ENCODE measurements around the gene SYNPO. TPM values are rescaled to one million over a fixed set of nuclear protein-coding genes. Genes with fewer than 3 reads are reported as not detected.

SYNPO gene
- total RNA-seq, 1 donor from 2014 or later, result 40.2 TPM

DNA sequence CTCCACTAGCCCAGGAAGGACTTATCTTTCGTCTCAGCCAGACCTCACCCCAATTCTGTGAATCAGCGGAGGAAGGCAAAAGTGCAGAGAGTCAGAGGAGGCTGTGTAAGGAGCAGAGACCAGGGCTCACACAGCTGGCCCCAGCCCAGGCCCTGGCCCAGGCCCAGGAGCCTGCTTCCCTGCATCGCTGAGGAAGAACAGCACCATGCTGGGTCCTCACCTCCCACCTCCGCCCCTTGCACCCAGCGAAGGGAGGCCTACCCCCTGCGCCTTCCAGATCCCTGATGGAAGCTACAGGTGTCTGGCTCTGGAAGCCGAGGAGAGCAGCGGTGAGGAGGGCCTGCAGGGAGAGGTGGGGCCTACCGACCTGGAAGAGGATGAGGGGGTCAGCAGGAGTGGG lies 22.3 kb upstream of the SYNPO start:
- peaks cover 45% of the 10 kb centered on the region for H3K27me3 Mint-ChIP-seq (ENCODE audit: low read depth, unreplicated experiment)
- Histone ChIP-seq H2AFZ (ENCODE audit: low read depth, low read length) (no peak overlapping the region), H3K9me3 (ENCODE audit: insufficient read depth, low read depth, low read length) (no peaks in the 10 kb centered on the region), H3K4me1 (ENCODE audit: insufficient read depth, low read length) (peaks cover 55% of the 10 kb centered on the region), H3K79me2 (ENCODE audit: insufficient read depth, low read length) (no peaks in the 10 kb centered on the region), H3K4me2 (ENCODE audit: low read length) (no peak overlapping the region), H3K27me3 (ENCODE audit: insufficient read depth, low read length) (peaks cover 2% of the 10 kb centered on the region), H3K9ac (ENCODE audit: low read length) (no peak overlapping the region), H3K36me3 (ENCODE audit: insufficient read depth, low read length) (no peaks in the 10 kb centered on the region), H3K27ac (ENCODE audit: low read depth, low read length) (no peak overlapping the region), H4K20me1 (ENCODE audit: insufficient read depth, low read length) (no peaks in the 10 kb centered on the region), H3K4me3 (ENCODE audit: insufficient read depth, low read depth, low read length) (no peak overlapping the region)
- H3K9me3 Mint-ChIP-seq (ENCODE audit: unreplicated experiment), result no peaks in the 10 kb centered on the region
- H3K36me3 Mint-ChIP-seq (ENCODE audit: low read depth, unreplicated experiment), result no peaks in the 10 kb centered on the region
- no peak for DNase-seq (ENCODE audit: low read depth)
- H3K27ac Mint-ChIP-seq (ENCODE audit: unreplicated experiment), result no peak overlapping the region
- FAIRE-seq, result no peak
- peaks cover 22% of the 10 kb centered on the region for H3K4me1 Mint-ChIP-seq (ENCODE audit: low read depth, unreplicated experiment)
- TF ChIP-seq EZH2 (IDR thresholded peaks at IDR 0.05; ENCODE audit: insufficient read depth, low read length), result no peak
- TF ChIP-seq, protein P1, sequence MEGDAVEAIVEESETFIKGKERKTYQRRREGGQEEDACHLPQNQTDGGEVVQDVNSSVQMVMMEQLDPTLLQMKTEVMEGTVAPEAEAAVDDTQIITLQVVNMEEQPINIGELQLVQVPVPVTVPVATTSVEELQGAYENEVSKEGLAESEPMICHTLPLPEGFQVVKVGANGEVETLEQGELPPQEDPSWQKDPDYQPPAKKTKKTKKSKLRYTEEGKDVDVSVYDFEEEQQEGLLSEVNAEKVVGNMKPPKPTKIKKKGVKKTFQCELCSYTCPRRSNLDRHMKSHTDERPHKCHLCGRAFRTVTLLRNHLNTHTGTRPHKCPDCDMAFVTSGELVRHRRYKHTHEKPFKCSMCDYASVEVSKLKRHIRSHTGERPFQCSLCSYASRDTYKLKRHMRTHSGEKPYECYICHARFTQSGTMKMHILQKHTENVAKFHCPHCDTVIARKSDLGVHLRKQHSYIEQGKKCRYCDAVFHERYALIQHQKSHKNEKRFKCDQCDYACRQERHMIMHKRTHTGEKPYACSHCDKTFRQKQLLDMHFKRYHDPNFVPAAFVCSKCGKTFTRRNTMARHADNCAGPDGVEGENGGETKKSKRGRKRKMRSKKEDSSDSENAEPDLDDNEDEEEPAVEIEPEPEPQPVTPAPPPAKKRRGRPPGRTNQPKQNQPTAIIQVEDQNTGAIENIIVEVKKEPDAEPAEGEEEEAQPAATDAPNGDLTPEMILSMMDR (IDR thresholded peaks at IDR 0.05; ENCODE audit: insufficient read depth, low read depth, low read length), result no peak
- H3K4me3 Mint-ChIP-seq (ENCODE audit: unreplicated experiment), result no peak overlapping the region

DNA sequence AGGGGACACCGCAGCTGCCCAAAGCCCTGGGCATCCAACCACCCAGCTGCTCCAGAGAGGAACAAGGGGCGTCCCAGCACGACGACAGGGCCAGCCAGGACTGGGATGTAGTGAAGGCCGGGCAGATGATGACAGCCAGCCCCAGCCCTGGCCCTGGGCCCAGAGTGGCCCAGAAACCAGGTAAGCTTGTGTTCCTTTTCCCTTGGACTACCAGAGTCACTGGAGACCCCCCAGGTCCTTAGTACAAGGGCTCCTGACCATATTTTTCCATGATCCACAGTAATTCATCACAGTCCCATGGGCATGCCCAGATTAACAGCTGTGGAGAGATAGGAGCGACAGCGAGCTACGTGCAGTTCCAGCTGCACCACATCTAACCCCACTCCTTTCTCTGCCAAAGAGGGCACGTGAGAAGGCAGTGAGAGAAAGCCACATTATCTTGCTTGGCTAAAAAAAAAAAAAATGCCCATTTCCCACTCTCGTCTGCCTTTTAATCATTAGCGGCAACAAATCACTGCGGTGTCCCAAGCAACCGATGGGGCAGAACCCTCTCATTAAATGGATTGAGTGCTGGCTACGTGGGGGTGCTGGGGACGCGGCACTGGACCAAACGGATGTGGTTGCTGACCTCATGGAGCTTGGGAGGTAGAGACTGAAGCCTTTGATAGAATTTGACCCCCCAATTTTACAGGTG lies 21.7 kb upstream of the SYNPO start:
- Mint-ChIP-seq H3K27ac (ENCODE audit: unreplicated experiment) (no peak overlapping the region), H3K4me1 (ENCODE audit: low read depth, unreplicated experiment) (peaks cover 28% of the 10 kb centered on the region), H3K4me3 (ENCODE audit: unreplicated experiment) (no peak overlapping the region), H3K9me3 (ENCODE audit: unreplicated experiment) (no peaks in the 10 kb centered on the region), H3K36me3 (ENCODE audit: low read depth, unreplicated experiment) (no peaks in the 10 kb centered on the region), H3K27me3 (ENCODE audit: low read depth, unreplicated experiment) (peaks cover 40% of the 10 kb centered on the region)
- Histone ChIP-seq H3K4me2 (ENCODE audit: low read length) (peak overlapping the region; percentile 15), H3K36me3 (ENCODE audit: insufficient read depth, low read length) (no peaks in the 10 kb centered on the region), H3K4me1 (ENCODE audit: insufficient read depth, low read length) (peaks cover 61% of the 10 kb centered on the region), H3K4me3 (ENCODE audit: insufficient read depth, low read depth, low read length) (no peak overlapping the region), H3K9me3 (ENCODE audit: insufficient read depth, low read depth, low read length) (no peaks in the 10 kb centered on the region), H2AFZ (ENCODE audit: low read depth, low read length) (peak overlapping the region; percentile 64), H3K27me3 (ENCODE audit: insufficient read depth, low read length) (peaks cover 1% of the 10 kb centered on the region), H3K9ac (ENCODE audit: low read length) (no peak overlapping the region), H4K20me1 (ENCODE audit: insufficient read depth, low read length) (no peaks in the 10 kb centered on the region), H3K27ac (ENCODE audit: low read depth, low read length) (no peak overlapping the region), H3K79me2 (ENCODE audit: insufficient read depth, low read length) (no peaks in the 10 kb centered on the region)
- FAIRE-seq, result no peak
- TF ChIP-seq, protein P1 (IDR thresholded peaks at IDR 0.05; ENCODE audit: insufficient read depth, low read depth, low read length), result no peak
- no peak for TF ChIP-seq EZH2 (IDR thresholded peaks at IDR 0.05; ENCODE audit: insufficient read depth, low read length)
- DNase-seq (ENCODE audit: low read depth), result peak; percentile 78

All from astrocyte (in vitro differentiated cells and primary cell).